GM12872 (cell line): ENCODE data around the gene PIP5KL1.
A peak's percentile ranks its signal among the peaks of the same experiment; 100 is the strongest.

Experiments used
- TF ChIP-seq, protein P1 (sequence below): IDR thresholded peaks from 3 replicates; pipeline ENCODE4 v1.5.1; 2011; ENCODE audit warnings: low read depth, mild to moderate bottlenecking, low read length, moderate library complexity; ENCODE audit not compliant: insufficient read depth

Gene PIP5KL1

DNA sequence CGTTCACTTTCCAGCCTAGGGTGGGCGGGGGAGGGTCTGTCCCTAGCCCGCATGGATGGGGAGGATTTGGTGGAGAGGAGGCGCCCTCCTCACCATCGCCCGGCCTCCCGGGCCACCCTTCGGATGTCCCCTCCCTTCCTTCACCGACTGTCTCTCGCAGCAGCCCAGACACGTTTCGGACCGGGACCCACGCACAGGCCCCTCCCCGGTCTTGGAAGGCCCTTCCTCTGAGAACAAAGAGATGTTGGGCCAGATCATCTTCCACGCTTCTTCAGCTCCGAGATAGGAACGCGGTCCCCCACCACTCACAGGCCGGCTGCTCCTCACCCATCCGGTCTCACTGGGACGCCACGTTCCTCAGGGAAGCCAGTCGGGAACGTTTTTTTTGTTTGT, 7.7 kb upstream of the PIP5KL1 start:
- TF ChIP-seq, protein P1, sequence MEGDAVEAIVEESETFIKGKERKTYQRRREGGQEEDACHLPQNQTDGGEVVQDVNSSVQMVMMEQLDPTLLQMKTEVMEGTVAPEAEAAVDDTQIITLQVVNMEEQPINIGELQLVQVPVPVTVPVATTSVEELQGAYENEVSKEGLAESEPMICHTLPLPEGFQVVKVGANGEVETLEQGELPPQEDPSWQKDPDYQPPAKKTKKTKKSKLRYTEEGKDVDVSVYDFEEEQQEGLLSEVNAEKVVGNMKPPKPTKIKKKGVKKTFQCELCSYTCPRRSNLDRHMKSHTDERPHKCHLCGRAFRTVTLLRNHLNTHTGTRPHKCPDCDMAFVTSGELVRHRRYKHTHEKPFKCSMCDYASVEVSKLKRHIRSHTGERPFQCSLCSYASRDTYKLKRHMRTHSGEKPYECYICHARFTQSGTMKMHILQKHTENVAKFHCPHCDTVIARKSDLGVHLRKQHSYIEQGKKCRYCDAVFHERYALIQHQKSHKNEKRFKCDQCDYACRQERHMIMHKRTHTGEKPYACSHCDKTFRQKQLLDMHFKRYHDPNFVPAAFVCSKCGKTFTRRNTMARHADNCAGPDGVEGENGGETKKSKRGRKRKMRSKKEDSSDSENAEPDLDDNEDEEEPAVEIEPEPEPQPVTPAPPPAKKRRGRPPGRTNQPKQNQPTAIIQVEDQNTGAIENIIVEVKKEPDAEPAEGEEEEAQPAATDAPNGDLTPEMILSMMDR: no peak

- TF ChIP-seq, protein P1: no peak
Measured at GRCh38 chr9:127937388-127938297, 7.1 kb upstream of the PIP5KL1 start, which contains the start of gene DPM2. Gene DPM2, minus strand, starts transcription at chr9:127937854. Its CDS starts 34 bp downstream, at chr9:127937820.

DNA sequence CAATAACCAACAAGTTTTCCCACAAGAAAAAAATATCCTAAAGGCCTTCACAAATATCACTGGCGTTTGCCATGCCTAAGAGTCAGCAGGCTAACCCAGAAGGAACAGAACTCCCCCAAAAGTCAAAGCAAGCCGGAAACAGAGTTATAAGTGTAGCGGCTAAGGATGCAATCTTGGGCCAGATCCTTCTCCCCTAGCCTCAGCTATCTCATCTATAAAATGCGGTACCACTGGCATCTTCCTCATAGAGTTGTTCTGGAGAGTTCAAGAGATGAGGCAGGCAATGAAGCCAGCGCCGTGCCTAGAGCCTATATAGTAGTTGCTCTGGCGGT, 6.4 kb upstream of the PIP5KL1 start:
- TF ChIP-seq, protein P1: no peak

DNA sequence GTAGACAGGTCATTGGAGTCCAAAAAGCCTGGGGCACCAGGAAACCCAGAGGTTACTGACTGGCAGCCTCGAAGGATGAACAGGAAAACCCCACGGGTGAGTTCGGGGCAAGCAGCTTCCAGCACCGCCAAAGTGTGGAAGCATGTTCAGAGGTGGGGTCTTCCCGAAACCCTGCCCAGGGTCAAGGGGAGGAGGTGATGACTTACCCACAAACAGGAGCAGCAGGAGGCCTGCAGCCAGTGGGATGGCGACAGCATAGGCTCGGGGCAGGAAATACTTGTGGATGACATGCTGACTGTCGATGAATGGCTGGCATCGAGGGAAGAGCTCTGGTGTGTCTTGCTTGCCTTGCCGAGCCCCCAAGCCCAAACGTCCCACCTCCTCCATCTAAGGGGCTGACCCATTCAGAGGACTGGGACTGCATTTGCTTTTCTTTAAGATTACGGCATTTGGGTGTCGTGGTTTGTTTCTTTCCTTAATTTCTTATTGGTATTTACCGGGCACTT, 5.8 kb upstream of the PIP5KL1 start:
- TF ChIP-seq, protein P1: no peak

GRCh38 chr9:127935765-127936221, 5.2 kb upstream of the PIP5KL1 start:
- TF ChIP-seq, protein P1: no peak

DNA sequence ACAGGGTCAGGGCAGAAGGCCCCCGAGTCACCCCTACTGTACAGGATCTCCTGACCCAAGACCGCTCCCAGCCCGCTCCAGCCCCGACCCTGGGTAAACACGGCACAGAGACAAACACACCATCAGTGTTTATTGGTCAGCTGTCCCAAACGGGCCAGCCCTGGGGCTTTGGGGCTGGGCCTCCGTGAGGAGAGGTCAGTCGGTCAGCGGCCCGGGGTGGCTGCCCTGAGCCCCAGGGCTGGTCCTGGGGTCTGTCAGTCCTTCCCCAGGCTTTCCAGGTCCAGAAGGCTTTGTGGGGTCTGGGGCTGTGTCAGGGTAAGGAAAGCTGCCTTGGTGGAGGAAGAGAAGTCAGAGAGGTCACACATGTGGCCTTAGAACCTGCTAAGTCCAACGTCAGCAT, 4.4 kb upstream of the PIP5KL1 start:
- TF ChIP-seq, protein P1: no peak

GRCh38 chr9:127934248-127934647, 3.7 kb upstream of the PIP5KL1 start:
- TF ChIP-seq, protein P1: peak; percentile 2; the same call in 1 of the 3 replicates
